Endothelial cell of umbilical vein (primary cell): ENCODE results near the gene NTF3. TPM values are rescaled to one million over a fixed set of nuclear protein-coding genes. Genes with fewer than 3 reads are reported as not detected.

ENCODE experiments used
- BruUV-seq: library from RNA; stranded (reverse); fragments of 400-500 nt; replicated peaks from 2 replicates; lab custom pipeline; 2021; lab: Mats Ljungman, UMichigan
- CTCF ChIA-PET: fragments of 300-600, 350-600 bp; sonication (Branson Sonifier 250); formaldehyde crosslinking; loops from one replicate; lab custom pipeline; 2021; ENCODE audit warnings: antibody characterized with exemption, inconsistent platforms; lab: Charles Lee
- POLR2A ChIA-PET: fragments of 300-600, 350-600 bp; sonication (Branson Sonifier 250); formaldehyde crosslinking; loops from one replicate; lab custom pipeline; 2021; ENCODE audit warnings: antibody characterized with exemption, inconsistent platforms; lab: Charles Lee
- DNase-seq: peaks from one replicate; pipeline ENCODE4 v3.0.0-alpha.2; 2011; ENCODE audit warnings: low read depth, low spot score
- FAIRE-seq: peaks from 2 replicates; lab custom pipeline; 2011; peaks lifted over from hg19 to GRCh38; lab: Jason Lieb, UNC
- H2AFZ ChIP-seq: 2 replicates; pipeline ENCODE4 v1.6.0; 2012; ENCODE audit warnings: low read depth, low read length, control low read depth, inconsistent platforms
- H3K27ac ChIP-seq: 2 replicates; pipeline ENCODE4 v1.5.1; 2011; ENCODE audit warnings: low read depth, mild to moderate bottlenecking, control low read depth, low read length, moderate library complexity; ENCODE audit not compliant: insufficient read depth
- H3K27me3 ChIP-seq, 2 experiments: 2 replicates each; pipeline versions ENCODE4 v1.6.0 to v1.6.1; 2011; ENCODE audit warnings: low read length in 2 of 2, mixed read lengths in 1 of 2; ENCODE audit not compliant: control insufficient read depth in 2 of 2, insufficient read depth in 2 of 2
- H3K36me3 ChIP-seq, 2 experiments: 2 replicates in 1 of 2; 3 replicates in 1 of 2; pipeline ENCODE4 v1.5.1; 2011; ENCODE audit warnings: low read length in 2 of 2, mild to moderate bottlenecking in 1 of 2, moderate library complexity in 1 of 2; ENCODE audit not compliant: control insufficient read depth in 2 of 2, insufficient read depth in 2 of 2; ENCODE audit errors: extremely low read depth in 1 of 2
- H3K4me1 ChIP-seq: 3 replicates; pipeline ENCODE4 v1.5.1; 2011; ENCODE audit warnings: mild to moderate bottlenecking, low read length; ENCODE audit not compliant: control insufficient read depth, insufficient read depth; ENCODE audit errors: extremely low read depth
- H3K4me2 ChIP-seq: 2 replicates; pipeline ENCODE4 v1.6.1; 2011; ENCODE audit warnings: low read length, control low read depth, mixed read lengths; ENCODE audit not compliant: insufficient read depth
- H3K4me3 ChIP-seq, 3 experiments: fragments of 200-600 bp in 1 of 3; sonication (generic), shearing (Covaris generic) in 1 of 3; replicated peaks in 1 of 3; 2 replicates each; pipeline ENCODE4 v1.5.1; 2011 to 2016; ENCODE audit warnings: control low read depth in 3 of 3, low read length in 3 of 3, mild to moderate bottlenecking in 2 of 3, inconsistent platforms in 1 of 3, low read depth in 1 of 3, moderate library complexity in 1 of 3; ENCODE audit not compliant: insufficient read depth in 1 of 3
- H3K79me2 ChIP-seq: 2 replicates; pipeline ENCODE4 v1.6.0; 2012; ENCODE audit warnings: low read length, inconsistent platforms; ENCODE audit not compliant: control insufficient read depth, insufficient read depth
- H3K9ac ChIP-seq: replicated peaks from 2 replicates; pipeline ENCODE3; 2011; ENCODE audit warnings: low read length, control low read depth; ENCODE audit not compliant: insufficient read depth; ENCODE audit errors: extremely low read depth
- H3K9me1 ChIP-seq: replicated peaks from 3 replicates; pipeline ENCODE4 v1.6.0; 2011; ENCODE audit warnings: mild to moderate bottlenecking, low read length; ENCODE audit not compliant: control insufficient read depth, insufficient read depth; ENCODE audit errors: extremely low read depth
- H3K9me3 ChIP-seq: replicated peaks from 2 replicates; pipeline ENCODE4 v1.5.1; 2012; ENCODE audit warnings: low read length, inconsistent platforms; ENCODE audit not compliant: control insufficient read depth, insufficient read depth
- H4K20me1 ChIP-seq: replicated peaks from 2 replicates; pipeline ENCODE3; 2011; ENCODE audit warnings: mild to moderate bottlenecking, low read length; ENCODE audit not compliant: control insufficient read depth, insufficient read depth; ENCODE audit errors: extremely low read depth
- CTCF ChIP-seq, 2 donors: IDR thresholded peaks; 1 replicate in 1 of 2; 2 replicates in 1 of 2; pipeline ENCODE4 v1.5.1; 2011; ENCODE audit warnings: low read length in 2 of 2, mild to moderate bottlenecking in 2 of 2, moderate library complexity in 2 of 2, control low read depth in 1 of 2, inconsistent platforms in 1 of 2, low read depth in 1 of 2; ENCODE audit not compliant: insufficient read depth in 1 of 2; ENCODE audit errors: extremely low read depth in 1 of 2
- EZH2 ChIP-seq: IDR thresholded peaks from 2 replicates; pipeline ENCODE4 v1.6.1; 2012; ENCODE audit warnings: borderline replicate concordance, low read depth, mild to moderate bottlenecking, moderate library complexity, low read length, inconsistent platforms; ENCODE audit not compliant: severe bottlenecking
- FOS ChIP-seq: IDR thresholded peaks from 2 replicates; pipeline ENCODE4 v1.6.1; 2011; ENCODE audit warnings: mild to moderate bottlenecking, low read length, moderate library complexity, borderline replicate concordance; ENCODE audit not compliant: insufficient read depth
- GATA2 ChIP-seq: IDR thresholded peaks from 2 replicates; pipeline ENCODE4 v1.7.0; 2011; ENCODE audit warnings: low read depth, mild to moderate bottlenecking, moderate library complexity, mixed read lengths, low read length; ENCODE audit not compliant: insufficient read length, insufficient read depth
- JUN ChIP-seq: IDR thresholded peaks from 2 replicates; pipeline ENCODE4 v1.6.1; 2011; ENCODE audit warnings: borderline replicate concordance, low read depth; ENCODE audit not compliant: insufficient read length, insufficient read depth
- MAX ChIP-seq: IDR thresholded peaks from 2 replicates; pipeline ENCODE4 v1.6.1; 2011; ENCODE audit not compliant: insufficient read depth, insufficient read length
- MYC ChIP-seq: IDR thresholded peaks from one replicate; pipeline ENCODE4 v1.6.1; 2011; ENCODE audit warnings: mild to moderate bottlenecking, low read depth, low read length
- POLR2A ChIP-seq: IDR thresholded peaks from 2 replicates; pipeline ENCODE4 v1.6.1; 2012; ENCODE audit warnings: low read depth, mild to moderate bottlenecking, control low read depth, low read length
- POLR2AphosphoS5 ChIP-seq: IDR thresholded peaks from 2 replicates; pipeline ENCODE4 v1.6.1; 2012; ENCODE audit warnings: low read depth, mild to moderate bottlenecking, control low read depth, low read length, moderate library complexity; ENCODE audit not compliant: insufficient read depth
- dilution Hi-C: fragments of 300-500 bp; cut with MboI; formaldehyde crosslinking; loops from one replicate; pipeline ENCODE4 v1.15.0; 2019; ENCODE audit warnings: low sequenced_read_pairs; ENCODE audit not compliant: extremely low pct_ligation_motif_present
- intact Hi-C: fragments of 100-400 bp; cut with micrococcal nuclease; formaldehyde crosslinking; loops from one replicate; pipeline ENCODE4 v1.10.0; 2022
- polyA plus RNA-seq, 4 experiments: library from polyadenylated mRNA; depleted of rRNA in 3 of 4; stranded (reverse) in 3 of 4; unstranded in 1 of 4; fragments of >200 nt; gene quantifications; 2 replicates each; pipeline versions ENCODE4 v1.2.1 to v1.2.3, GENCODE V29; 2011 to 2012; ENCODE audit warnings: missing spikeins in 1 of 4
- total RNA-seq: library from RNA; stranded (reverse); gene quantifications from 2 replicates; pipeline ENCODE4 v1.2.3, GENCODE V29; 2021

Gene NTF3
- total and polyA plus RNA-seq, 2 donors (not counting 3 experiments of a cell fraction or from before 2014, with no cell fraction given) = not detected

GRCh38 chr12:5487076-5487475, 55.2 kb downstream of the NTF3 start:
- POLR2A ChIA-PET = no interaction called here
- Histone ChIP-seq H3K79me2 (no peaks in the 10 kb centered on the region), H3K9me3 (no peaks in the 10 kb centered on the region), H4K20me1 (no peaks in the 10 kb centered on the region), H3K4me3 (no peak overlapping the region), H3K4me2 (no peak overlapping the region), H3K9ac (no peak overlapping the region), H2AFZ (no peak overlapping the region), H3K4me1 (no peaks in the 10 kb centered on the region), H3K27me3 (peaks cover 0 to 2% of the 10 kb centered on the region in 2 experiments), H3K36me3 (no peaks in the 10 kb centered on the region), H3K27ac (no peak overlapping the region), H3K9me1 (no peaks in the 10 kb centered on the region)
- BruUV-seq = no TSS peak
- FAIRE-seq = no peak
- dilution Hi-C loops = no loop called here
- CTCF ChIA-PET = interaction anchor here (1.5 kb wide), 1 partner anchor 162 kb away, joined by 3 read pairs; no protein-coding TSS in a partner anchor
- no peak for DNase-seq
- intact Hi-C loops = no loop called here
- TF ChIP-seq POLR2AphosphoS5 = no peak
- no peak for TF ChIP-seq MYC
- no peak for TF ChIP-seq CTCF (IDR thresholded peaks at IDR 0.05; ENCODE audit: extremely low read depth in 1 of 2, insufficient read depth in 1 of 2, low read depth in 1 of 2, low read length in 2 of 2)
- TF ChIP-seq MAX = no peak
- TF ChIP-seq FOS = no peak
- TF ChIP-seq EZH2 = no peak
- no peak for TF ChIP-seq GATA2
- no peak for TF ChIP-seq POLR2A
- no peak for TF ChIP-seq JUN
